Measurements from ENCODE around the gene CAMKMT. TPM values are rescaled to one million over a fixed set of nuclear protein-coding genes. Genes with fewer than 3 reads are reported as not detected.

CAMKMT gene
- total RNA-seq, 6 experiments from 2014 or later = 5.1 to 8.6 (median 7.0) TPM

GRCh38 chr2:44713170-44713569, 351.4 kb downstream of the CAMKMT start:
- no peak overlapping the region for H3K27ac Mint-ChIP-seq
- no peak for TF ChIP-seq CTCF (IDR thresholded peaks at IDR 0.05)
- H3K9me3 Mint-ChIP-seq = no peaks in the 10 kb centered on the region
- H3K4me3 Mint-ChIP-seq = no peak overlapping the region
- no peaks in the 10 kb centered on the region for H3K36me3 Mint-ChIP-seq (ENCODE audit: low read depth)
- H3K4me1 Mint-ChIP-seq (ENCODE audit: low read depth) = peaks cover 12% of the 10 kb centered on the region
- DNase-seq = no peak
- peaks cover 2% of the 10 kb centered on the region; the same call in 1 of the 2 replicates for H3K27me3 Mint-ChIP-seq (ENCODE audit: insufficient read depth)

GRCh38 chr2:44715671-44716081, 353.9 kb downstream of the CAMKMT start:
- H3K4me3 Mint-ChIP-seq = no peak overlapping the region
- no peaks in the 10 kb centered on the region for H3K9me3 Mint-ChIP-seq
- TF ChIP-seq CTCF (IDR thresholded peaks at IDR 0.05) = peak; percentile 75
- no peaks in the 10 kb centered on the region for H3K36me3 Mint-ChIP-seq (ENCODE audit: low read depth)
- H3K27me3 Mint-ChIP-seq (ENCODE audit: insufficient read depth) = peaks cover 2% of the 10 kb centered on the region
- H3K27ac Mint-ChIP-seq = peak overlapping the region; percentile 28; the same call in 1 of the 2 replicates
- H3K4me1 Mint-ChIP-seq (ENCODE audit: low read depth) = peaks cover 12% of the 10 kb centered on the region
- DNase-seq = peak; percentile 60

GRCh38 chr2:44716131-44716530, 354.4 kb downstream of the CAMKMT start:
- no peak for TF ChIP-seq CTCF (IDR thresholded peaks at IDR 0.05)
- Mint-ChIP-seq H3K9me3 (no peaks in the 10 kb centered on the region), H3K36me3 (ENCODE audit: low read depth) (no peaks in the 10 kb centered on the region), H3K27ac (no peak overlapping the region), H3K4me1 (ENCODE audit: low read depth) (peaks cover 12% of the 10 kb centered on the region), H3K27me3 (ENCODE audit: insufficient read depth) (peaks cover 2% of the 10 kb centered on the region), H3K4me3 (no peak overlapping the region)
- no peak for DNase-seq

GRCh38 chr2:44718431-44718830, 356.7 kb downstream of the CAMKMT start:
- Mint-ChIP-seq H3K9me3 (no peaks in the 10 kb centered on the region), H3K36me3 (ENCODE audit: low read depth) (no peaks in the 10 kb centered on the region), H3K4me1 (ENCODE audit: low read depth) (peaks cover 12% of the 10 kb centered on the region), H3K4me3 (no peak overlapping the region), H3K27me3 (ENCODE audit: insufficient read depth) (peaks cover 4% of the 10 kb centered on the region), H3K27ac (no peak overlapping the region)
- TF ChIP-seq CTCF (IDR thresholded peaks at IDR 0.05) = no peak
- DNase-seq = no peak

- TF ChIP-seq CTCF (IDR thresholded peaks at IDR 0.05) = no peak
- H3K27ac Mint-ChIP-seq = no peak overlapping the region
- no peak for DNase-seq
- no peaks in the 10 kb centered on the region for H3K36me3 Mint-ChIP-seq (ENCODE audit: low read depth)
- H3K4me1 Mint-ChIP-seq (ENCODE audit: low read depth) = peaks cover 12% of the 10 kb centered on the region
- no peaks in the 10 kb centered on the region for H3K9me3 Mint-ChIP-seq
- no peak overlapping the region for H3K4me3 Mint-ChIP-seq
- peaks cover 4% of the 10 kb centered on the region for H3K27me3 Mint-ChIP-seq (ENCODE audit: insufficient read depth)
These were observed 357.8 kb downstream of the CAMKMT start for GRCh38 chr2:44719562-44719961.
